Measurements from ENCODE around the gene TMEM190. TPM values are rescaled to one million over a fixed set of nuclear protein-coding genes. Genes with fewer than 3 reads are reported as not detected.

TMEM190 gene
- total and polyA plus RNA-seq, 10 of the 15 experiments (the other 5 are each of a cell fraction or from before 2014, with no cell fraction given) = not detected

DNA sequence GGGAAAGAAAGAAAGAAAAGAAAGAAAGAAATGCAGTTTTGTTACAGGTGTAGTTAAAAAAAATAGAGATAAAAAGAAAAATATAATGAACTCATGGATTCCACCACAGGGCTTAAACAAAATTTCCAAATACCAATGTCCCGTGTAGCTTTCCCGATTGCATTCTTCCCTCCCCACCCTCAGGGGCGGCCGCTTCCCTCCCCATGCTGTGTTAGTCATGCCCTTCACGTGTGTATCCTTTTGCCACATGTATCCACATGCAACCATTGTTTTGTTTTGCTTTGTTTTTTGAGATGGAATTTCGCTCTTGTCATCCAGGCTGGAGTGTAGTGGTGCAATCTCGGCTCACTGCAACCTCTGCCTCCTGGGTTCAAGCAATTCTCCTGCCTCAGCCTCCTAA is 40.5 kb upstream of the TMEM190 start:
- H3K9ac ChIP-seq (ENCODE audit: control insufficient read depth, insufficient read depth, low read length) = no peak overlapping the region
- 49% methylated on average over 7 of the region's 7 CpGs for whole genome bisulfite sequencing (ENCODE audit: insufficient coverage, insufficient replicate concordance, low lambda C conversion rate, missing lambda C conversion rate)
- H3K4me2 ChIP-seq (ENCODE audit: control insufficient read depth, insufficient read depth) = no peak overlapping the region
- no peak overlapping the region for H3K27ac ChIP-seq (ENCODE audit: control insufficient read depth, insufficient read depth)
- FAIRE-seq = no peak
- H3K9me3 ChIP-seq (replicated peaks; ENCODE audit: control insufficient read depth, insufficient read depth, low read length) = no peaks in the 10 kb centered on the region
- ChIA-PET POLR2A (no interaction called here), RAD21 (ENCODE audit: unreplicated experiment) (no interaction called here), SMC1A (ENCODE audit: uncharacterized antibody, unreplicated experiment) (no interaction called here), CTCF (interaction anchor here (1.0 kb wide), 1 partner anchor 8 kb away, joined by 3 read pairs; no protein-coding TSS in a partner anchor)
- H4K20me1 ChIP-seq (ENCODE audit: control insufficient read depth, insufficient read depth) = no peaks in the 10 kb centered on the region
- no peak for DNase-seq (ENCODE audit: low read depth, low spot score)
- BruUV-seq (replicated peaks) = no TSS peak
- H3K79me2 ChIP-seq (ENCODE audit: control insufficient read depth, insufficient read depth, low read length) = peaks cover 5% of the 10 kb centered on the region
- no peaks in the 10 kb centered on the region for H3K36me3 ChIP-seq (ENCODE audit: control insufficient read depth in 2 of 2, insufficient read depth in 2 of 2, low read length in 1 of 2)
- ATAC-seq = no peak
- H3K4me1 ChIP-seq (ENCODE audit: control insufficient read depth, insufficient read depth, low read length) = peaks cover 6% of the 10 kb centered on the region
- intact Hi-C loops (cut with micrococcal nuclease; ENCODE audit: unreplicated experiment) (no loop called here), in situ Hi-C loops (cut with MboI) (no loop called here)
- no peak overlapping the region for H3K4me3 ChIP-seq
- TF ChIP-seq CBFB (IDR thresholded peaks at IDR 0.05; ENCODE audit: low read depth) (no peak), HDAC6 (IDR thresholded peaks at IDR 0.05; ENCODE audit: unreplicated experiment) (no peak), GATAD2B (conservative IDR thresholded peaks at IDR 0.05; ENCODE audit: low read depth) (no peak), EP300 (IDR thresholded peaks at IDR 0.05; ENCODE audit: borderline replicate concordance in 1 of 2, control insufficient read depth in 1 of 2, low read depth in 2 of 2, low read length in 2 of 2) (no peak)
- no peak overlapping the region for H2AFZ ChIP-seq (ENCODE audit: control insufficient read depth, low read depth, low read length)
- H3K27me3 ChIP-seq (replicated peaks in 1 of 2; ENCODE audit: control insufficient read depth in 2 of 2, insufficient read depth in 2 of 2, low read length in 1 of 2) = no peaks in the 10 kb centered on the region; a peak in 1 of 4 replicates

DNA sequence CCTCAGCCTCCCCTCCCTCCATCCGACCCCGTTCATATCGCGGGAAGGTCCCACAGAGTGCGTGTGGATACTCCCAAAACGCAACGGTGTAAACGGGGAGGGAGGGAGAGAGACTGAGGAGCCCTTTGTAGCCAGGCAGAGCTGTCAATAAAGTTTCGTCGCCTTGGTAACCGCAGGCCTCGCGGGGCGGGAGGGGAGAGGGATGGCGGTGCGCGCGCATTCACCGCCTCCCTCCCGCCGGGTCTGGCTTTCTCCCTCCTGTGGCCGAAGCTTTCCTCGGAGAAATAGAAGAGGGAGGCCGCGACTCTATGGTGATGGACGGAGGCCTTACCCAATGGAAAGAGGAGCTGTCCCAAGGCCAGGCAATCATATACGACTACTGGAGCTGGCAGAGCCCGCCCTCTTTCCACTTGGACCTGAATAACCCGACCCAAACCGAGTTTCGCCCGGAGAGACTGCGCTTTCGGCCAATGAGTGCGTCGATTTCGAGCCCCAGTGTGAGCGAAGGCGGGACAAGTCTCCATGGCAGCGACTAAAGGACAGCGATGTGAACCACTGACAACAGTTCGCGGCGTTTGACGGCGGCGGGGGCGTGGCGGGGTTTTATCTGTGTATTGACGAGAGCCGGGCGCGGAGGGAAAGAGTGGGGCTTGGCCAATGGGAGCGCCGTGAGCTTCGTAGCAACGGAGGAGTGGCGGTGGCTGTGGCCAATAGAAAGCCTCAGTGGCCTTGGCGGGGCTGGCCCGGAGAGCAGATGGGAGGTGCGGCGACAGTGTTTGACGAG is 37.3 kb upstream of the TMEM190 start, which contains the start of gene KMT5C:
Gene KMT5C (plus strand): TSS at position 772 of the 784 bp plus-strand sequence. CDS start 2,061 bp downstream, outside the sequence.
- ChIA-PET SMC1A (ENCODE audit: uncharacterized antibody, unreplicated experiment) (interaction anchor here (0.7 to 3.3 kb wide), 9 partner anchors 11 to 88 kb away, joined by 3 to 16 read pairs (median 5); partner anchors contain the start of genes HSPBP1, PPP6R1, TMEM238 and UBE2S), CTCF (interaction anchor here (0.6 to 1.8 kb wide), 16 partner anchors 11 to 294 kb away, joined by 3 to 32 read pairs (median 4); partner anchors contain the start of genes HSPBP1, TMEM238 and ZNF628), RAD21 (ENCODE audit: unreplicated experiment) (interaction anchor here (0.6 to 2.1 kb wide), 14 partner anchors 15 to 285 kb away, joined by 3 to 20 read pairs (median 4); partner anchors contain the start of genes HSPBP1, PPP6R1, TMEM150B and TMEM238), POLR2A (interaction anchor here (0.5 to 2.1 kb wide), 27 partner anchors 8 to 1202 kb away, joined by 3 to 27 read pairs (median 4); partner anchors contain the start of genes CNOT3, HSPBP1, ISOC2 and PPP6R1)
- Histone ChIP-seq H3K9me3 (replicated peaks; ENCODE audit: control insufficient read depth, insufficient read depth, low read length) (no peaks in the 10 kb centered on the region), H2AFZ (ENCODE audit: control insufficient read depth, low read depth, low read length) (peak within 1 kb of the TSS; percentile 97), H3K4me3 (peak within 1 kb of the TSS; percentile 85), H3K36me3 (ENCODE audit: control insufficient read depth in 2 of 2, insufficient read depth in 2 of 2, low read length in 1 of 2) (no peaks in the 10 kb centered on the region), H3K27me3 (replicated peaks in 1 of 2; ENCODE audit: control insufficient read depth in 2 of 2, insufficient read depth in 2 of 2, low read length in 1 of 2) (no peaks in the 10 kb centered on the region; a peak in 1 of 4 replicates), H3K4me1 (ENCODE audit: control insufficient read depth, insufficient read depth, low read length) (peaks cover 10% of the 10 kb centered on the region), H3K79me2 (ENCODE audit: control insufficient read depth, insufficient read depth, low read length) (peaks cover 7% of the 10 kb centered on the region), H4K20me1 (ENCODE audit: control insufficient read depth, insufficient read depth) (no peaks in the 10 kb centered on the region), H3K4me2 (ENCODE audit: control insufficient read depth, insufficient read depth) (peak within 1 kb of the TSS; percentile 99), H3K9ac (ENCODE audit: control insufficient read depth, insufficient read depth, low read length) (peak within 1 kb of the TSS; percentile 93), H3K27ac (ENCODE audit: control insufficient read depth, insufficient read depth) (peak within 1 kb of the TSS; percentile 84)
- intact Hi-C loops (cut with micrococcal nuclease; ENCODE audit: unreplicated experiment) (loop anchor here (1.0 kb wide), 1 partner anchor 266 kb away; the partner anchor contains the start of gene ZNF865), in situ Hi-C loops (cut with MboI) (no loop called here)
- FAIRE-seq (peak; percentile 100), ATAC-seq (peak; percentile 93), DNase-seq (ENCODE audit: low read depth, low spot score) (peak; percentile 100)
- WGBS (ENCODE audit: insufficient coverage, insufficient replicate concordance, low lambda C conversion rate, missing lambda C conversion rate) = under 1% methylated on average over 60 of the region's 63 CpGs
- BruUV-seq (replicated peaks) = no TSS peak
- TF ChIP-seq BHLHE40 (IDR thresholded peaks at IDR 0.05; ENCODE audit: borderline replicate concordance in 1 of 2, low read depth in 2 of 2, low read length in 1 of 2) (peak in 1 of 2 experiments; percentile 37; a peak in 1 of 4 replicates), WRNIP1 (IDR thresholded peaks at IDR 0.05; ENCODE audit: borderline replicate concordance, low read depth, low read length) (no peak), ESRRA (IDR thresholded peaks at IDR 0.05; ENCODE audit: low read length) (0 out of 2 replicates have a peak, but pooled peaks have one; percentile 41), PAX5 (IDR thresholded peaks at IDR 0.05; ENCODE audit: borderline replicate concordance, low read depth, low read length) (peak; percentile 24; the same call in 1 of the 2 replicates), KAT2A (conservative IDR thresholded peaks at IDR 0.05; ENCODE audit: control insufficient read depth, low read depth, low read length) (no peak)
- TF ChIP-seq, protein P1, sequence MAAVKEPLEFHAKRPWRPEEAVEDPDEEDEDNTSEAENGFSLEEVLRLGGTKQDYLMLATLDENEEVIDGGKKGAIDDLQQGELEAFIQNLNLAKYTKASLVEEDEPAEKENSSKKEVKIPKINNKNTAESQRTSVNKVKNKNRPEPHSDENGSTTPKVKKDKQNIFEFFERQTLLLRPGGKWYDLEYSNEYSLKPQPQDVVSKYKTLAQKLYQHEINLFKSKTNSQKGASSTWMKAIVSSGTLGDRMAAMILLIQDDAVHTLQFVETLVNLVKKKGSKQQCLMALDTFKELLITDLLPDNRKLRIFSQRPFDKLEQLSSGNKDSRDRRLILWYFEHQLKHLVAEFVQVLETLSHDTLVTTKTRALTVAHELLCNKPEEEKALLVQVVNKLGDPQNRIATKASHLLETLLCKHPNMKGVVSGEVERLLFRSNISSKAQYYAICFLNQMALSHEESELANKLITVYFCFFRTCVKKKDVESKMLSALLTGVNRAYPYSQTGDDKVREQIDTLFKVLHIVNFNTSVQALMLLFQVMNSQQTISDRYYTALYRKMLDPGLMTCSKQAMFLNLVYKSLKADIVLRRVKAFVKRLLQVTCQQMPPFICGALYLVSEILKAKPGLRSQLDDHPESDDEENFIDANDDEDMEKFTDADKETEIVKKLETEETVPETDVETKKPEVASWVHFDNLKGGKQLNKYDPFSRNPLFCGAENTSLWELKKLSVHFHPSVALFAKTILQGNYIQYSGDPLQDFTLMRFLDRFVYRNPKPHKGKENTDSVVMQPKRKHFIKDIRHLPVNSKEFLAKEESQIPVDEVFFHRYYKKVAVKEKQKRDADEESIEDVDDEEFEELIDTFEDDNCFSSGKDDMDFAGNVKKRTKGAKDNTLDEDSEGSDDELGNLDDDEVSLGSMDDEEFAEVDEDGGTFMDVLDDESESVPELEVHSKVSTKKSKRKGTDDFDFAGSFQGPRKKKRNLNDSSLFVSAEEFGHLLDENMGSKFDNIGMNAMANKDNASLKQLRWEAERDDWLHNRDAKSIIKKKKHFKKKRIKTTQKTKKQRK (IDR thresholded peaks at IDR 0.05; ENCODE audit: low read depth, low read length) = peak; percentile 96

Data from GM12878 (cell line).